A673 (cell line): ENCODE results near the gene DES.

ENCODE experiments used
- CTCF ChIP-seq: fragments of 300-800, 200-600 bp; sonication (generic); conservative IDR thresholded peaks from 2 replicates; pipeline ENCODE4 v1.5.1; 2017; ENCODE audit warnings: low read depth, mild to moderate bottlenecking, antibody characterized with exemption, low read length, moderate library complexity, mixed read lengths
- EZH2 ChIP-seq: fragments of 200-600 bp; sonication (generic); IDR thresholded peaks from 2 replicates; pipeline ENCODE4 v1.6.1; 2017; ENCODE audit warnings: borderline replicate concordance, low read depth, mild to moderate bottlenecking, mixed read lengths, antibody characterized with exemption, low read length; ENCODE audit not compliant: poor library complexity, severe bottlenecking

- peak; percentile 33; the same call in 1 of the 2 replicates for TF ChIP-seq CTCF
- TF ChIP-seq EZH2: no peak
Measured at GRCh38 chr2:219430633-219431615, 12.7 kb downstream of the DES start.
